ENCODE data around the gene MIB1. TPM values are rescaled to one million over a fixed set of nuclear protein-coding genes. Genes with fewer than 3 reads are reported as not detected.

The MIB1 gene
- total RNA-seq, 1 experiment from 2014 or later = 48.8 TPM

- H3K4me1 Mint-ChIP-seq = no peaks in the 10 kb centered on the region
- Histone ChIP-seq H3T11ph (ENCODE audit: low read length) (no peak overlapping the region), H3K27me3 (ENCODE audit: insufficient read depth, low read length) (no peaks in the 10 kb centered on the region), H2BK120ac (ENCODE audit: low read depth, low read length, poor library complexity, severe bottlenecking) (no peak overlapping the region), H3K56ac (ENCODE audit: insufficient read length, low read depth, low read length) (no peak overlapping the region), H3K9me3 (ENCODE audit: control insufficient read depth, low read depth, low read length) (no peaks in the 10 kb centered on the region), H3K4me1 (ENCODE audit: insufficient read depth, low read length) (no peaks in the 10 kb centered on the region), H3K18ac (ENCODE audit: insufficient read length, low read depth, low read length) (no peak overlapping the region), H2BK5ac (ENCODE audit: insufficient read length, low read length) (no peak overlapping the region), H2BK20ac (ENCODE audit: low read depth, low read length, poor library complexity, severe bottlenecking) (no peak overlapping the region), H4K20me1 (ENCODE audit: control insufficient read depth, insufficient read depth, insufficient read length) (no peaks in the 10 kb centered on the region), H3K23ac (ENCODE audit: insufficient read length, low read depth, low read length) (no peak overlapping the region), H3K14ac (ENCODE audit: insufficient read depth, low read length) (no peak overlapping the region), H3K9ac (ENCODE audit: extremely low read depth, insufficient read length, low read length) (no peak overlapping the region), H3K79me2 (ENCODE audit: insufficient read depth, low read length) (no peaks in the 10 kb centered on the region), H3K4ac (ENCODE audit: low read depth, low read length) (no peak overlapping the region), H4K5ac (ENCODE audit: insufficient read length, low read depth, low read length) (no peak overlapping the region), H3K27ac (ENCODE audit: insufficient read length, low read depth, low read length) (no peak overlapping the region), H2AK5ac (ENCODE audit: insufficient read length, low read length) (no peak overlapping the region), H4K91ac (ENCODE audit: insufficient read length, low read depth, low read length) (no peak overlapping the region), H4K8ac (replicated peaks; ENCODE audit: insufficient read length, low read depth, low read length) (no peak overlapping the region), H3K79me1 (ENCODE audit: insufficient read depth, low read depth, low read length, poor library complexity, severe bottlenecking) (no peaks in the 10 kb centered on the region), H3K23me2 (ENCODE audit: insufficient read length, low read depth, low read length, poor library complexity, severe bottlenecking) (no peaks in the 10 kb centered on the region), H2BK15ac (ENCODE audit: low read depth, low read length) (no peak overlapping the region), H3K4me2 (ENCODE audit: insufficient read depth, insufficient read length, low read length) (no peak overlapping the region), H2BK12ac (ENCODE audit: insufficient read length, low read depth, low read length) (no peak overlapping the region), H2AFZ (ENCODE audit: low read length) (no peak overlapping the region)
- H3K27ac Mint-ChIP-seq = no peak overlapping the region
- no peak overlapping the region for H3K4me3 Mint-ChIP-seq
- no peak for DNase-seq
- H3K27me3 Mint-ChIP-seq (ENCODE audit: low read depth) = no peaks in the 10 kb centered on the region
- peaks cover 13 to 50% (median 48%) of the 10 kb centered on the region in 3 experiments; a peak in 6 of 7 replicates for H3K36me3 Mint-ChIP-seq (ENCODE audit: insufficient read depth in 1 of 3, low read depth in 3 of 3)
- H3K9me3 Mint-ChIP-seq = no peaks in the 10 kb centered on the region
- no CpG with 5 or more reads among the region's 5 CpGs for WGBS (ENCODE audit: extremely low coverage, insufficient read length, low lambda C conversion rate)
- TF ChIP-seq, protein P1, sequence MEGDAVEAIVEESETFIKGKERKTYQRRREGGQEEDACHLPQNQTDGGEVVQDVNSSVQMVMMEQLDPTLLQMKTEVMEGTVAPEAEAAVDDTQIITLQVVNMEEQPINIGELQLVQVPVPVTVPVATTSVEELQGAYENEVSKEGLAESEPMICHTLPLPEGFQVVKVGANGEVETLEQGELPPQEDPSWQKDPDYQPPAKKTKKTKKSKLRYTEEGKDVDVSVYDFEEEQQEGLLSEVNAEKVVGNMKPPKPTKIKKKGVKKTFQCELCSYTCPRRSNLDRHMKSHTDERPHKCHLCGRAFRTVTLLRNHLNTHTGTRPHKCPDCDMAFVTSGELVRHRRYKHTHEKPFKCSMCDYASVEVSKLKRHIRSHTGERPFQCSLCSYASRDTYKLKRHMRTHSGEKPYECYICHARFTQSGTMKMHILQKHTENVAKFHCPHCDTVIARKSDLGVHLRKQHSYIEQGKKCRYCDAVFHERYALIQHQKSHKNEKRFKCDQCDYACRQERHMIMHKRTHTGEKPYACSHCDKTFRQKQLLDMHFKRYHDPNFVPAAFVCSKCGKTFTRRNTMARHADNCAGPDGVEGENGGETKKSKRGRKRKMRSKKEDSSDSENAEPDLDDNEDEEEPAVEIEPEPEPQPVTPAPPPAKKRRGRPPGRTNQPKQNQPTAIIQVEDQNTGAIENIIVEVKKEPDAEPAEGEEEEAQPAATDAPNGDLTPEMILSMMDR (conservative IDR thresholded peaks at IDR 0.05) = no peak
Observed at GRCh38 chr18:21864386-21864785, 123.8 kb downstream of the MIB1 start.

All from H9 (cell line).